Peyer's patch (tissue), 4 donors: Measurements from ENCODE around the gene SRRT. TPM values are rescaled to one million over a fixed set of nuclear protein-coding genes. Genes with fewer than 3 reads are reported as not detected.

Experiments
- DNase-seq, 3 donors: peaks; one replicate each; pipeline ENCODE4 v3.0.0-alpha.2; 2017 to 2019
- H3K27ac ChIP-seq, 4 donors: fragments of 200-600 bp; sonication (generic); one replicate each; pipeline ENCODE4 v1.5.1; 2016 to 2019
- H3K27me3 ChIP-seq, 2 donors: fragments of 200-600 bp; sonication (generic); one replicate each; pipeline ENCODE4 v1.5.1; 2019
- H3K36me3 ChIP-seq, 3 donors: fragments of 200-600 bp; sonication (generic); one replicate each; pipeline ENCODE4 v1.5.1; 2016 to 2019
- H3K4me1 ChIP-seq, 4 donors: fragments of 200-600 bp; sonication (generic); one replicate each; pipeline ENCODE4 v1.5.1; 2016 to 2019
- H3K4me3 ChIP-seq, 4 donors: fragments of 200-600 bp; sonication (generic); 1 replicate in 3 of 4; 2 replicates in 1 of 4; pipeline ENCODE4 v1.5.1; 2016 to 2019; ENCODE audit warnings: mild to moderate bottlenecking in 1 of 4
- H3K9me3 ChIP-seq, 4 donors: fragments of 200-600 bp; sonication (generic); one replicate each; pipeline ENCODE4 v1.5.1; 2016 to 2019; ENCODE audit warnings: mild to moderate bottlenecking in 1 of 4
- CTCF ChIP-seq, 6 experiments: fragments of 450-650 bp in 4 of 6; fragments of 200-600 bp in 2 of 6; sonication (generic) in 1 of 6; IDR thresholded peaks; one replicate each; pipeline ENCODE4 v1.5.1; 2017 to 2019; ENCODE audit warnings: antibody characterized with exemption in 6 of 6, mild to moderate bottlenecking in 3 of 6, moderate library complexity in 1 of 6
- POLR2A ChIP-seq, 2 donors: fragments of 450-650 bp; IDR thresholded peaks; one replicate each; pipeline ENCODE4 v1.5.1; 2017; ENCODE audit warnings: antibody characterized with exemption in 2 of 2, mild to moderate bottlenecking in 2 of 2, moderate library complexity in 2 of 2
- total RNA-seq, 4 donors: library from RNA; depleted of rRNA; stranded (reverse); fragments of >200 nt; gene quantifications; one replicate each; pipeline ENCODE4 v1.1.0, GENCODE V29; 2016

Gene SRRT
- total RNA-seq, 4 donors from 2014 or later, result 60.9 to 272 (median 113) TPM

GRCh38 chr7:100890653-100891567 lies 16.0 kb downstream of the SRRT start:
- H3K27ac ChIP-seq, result peak overlapping the region; percentile 82 to 92 (median 87)
- no peak for TF ChIP-seq CTCF (IDR thresholded peaks at IDR 0.05)
- no peak for TF ChIP-seq POLR2A (IDR thresholded peaks at IDR 0.05)
- peaks cover 0 to 27% (median 0%) of the 10 kb centered on the region in 3 donors for H3K36me3 ChIP-seq
- H3K9me3 ChIP-seq, result no peaks in the 10 kb centered on the region
- H3K4me1 ChIP-seq, result peaks cover 7 to 59% (median 43%) of the 10 kb centered on the region in 4 donors
- peaks cover 0 to 8% of the 10 kb centered on the region in 2 donors for H3K27me3 ChIP-seq
- H3K4me3 ChIP-seq, result peak overlapping the region; percentile 57 to 78 (median 66)
- no peak for DNase-seq

DNA sequence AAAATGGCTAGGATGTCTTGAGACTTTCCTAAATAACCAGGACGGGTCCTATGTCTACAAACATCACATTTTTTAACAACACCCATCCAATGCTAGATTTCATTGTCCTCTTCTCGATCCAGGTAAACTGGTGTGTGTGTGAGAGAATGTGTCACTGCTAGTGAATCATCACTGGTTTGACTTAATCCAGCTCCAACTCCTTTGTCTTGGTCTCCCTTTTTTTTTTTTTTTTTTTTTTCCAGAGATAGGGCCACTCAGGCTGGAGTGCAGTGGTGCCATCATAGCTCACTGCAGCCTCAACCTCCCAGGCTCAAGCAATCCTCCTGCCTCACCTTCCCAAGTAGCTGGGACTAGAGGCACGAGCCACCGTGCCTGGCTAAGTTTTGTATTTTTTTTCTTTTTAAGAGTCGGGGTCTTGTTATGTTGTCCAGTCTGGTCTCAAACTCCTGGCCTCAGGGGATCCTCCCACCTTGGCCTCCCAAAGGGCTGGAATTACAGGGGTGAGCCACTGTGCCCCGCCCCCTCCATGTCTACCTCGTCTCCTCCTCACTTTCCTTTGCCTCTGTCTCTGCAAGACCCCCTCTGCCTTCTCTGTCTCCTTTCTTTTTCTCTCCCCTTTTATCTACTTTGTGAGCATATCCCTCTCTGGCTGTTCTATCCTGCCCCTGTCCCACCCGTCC lies 16.8 kb downstream of the SRRT start:
- H3K27me3 ChIP-seq, result peaks cover 0 to 16% of the 10 kb centered on the region in 2 donors
- no peak overlapping the region for H3K27ac ChIP-seq
- no peak for DNase-seq
- H3K4me1 ChIP-seq, result peaks cover 7 to 67% (median 48%) of the 10 kb centered on the region in 4 donors
- no peak overlapping the region for H3K4me3 ChIP-seq
- H3K36me3 ChIP-seq, result peaks cover 0 to 19% (median 0%) of the 10 kb centered on the region in 3 donors
- H3K9me3 ChIP-seq, result no peaks in the 10 kb centered on the region
- TF ChIP-seq POLR2A (IDR thresholded peaks at IDR 0.05), result no peak
- no peak for TF ChIP-seq CTCF (IDR thresholded peaks at IDR 0.05)

- Histone ChIP-seq H3K27me3 (peaks cover 0 to 16% of the 10 kb centered on the region in 2 donors), H3K4me3 (no peak overlapping the region), H3K4me1 (peaks cover 7 to 66% (median 42%) of the 10 kb centered on the region in 4 donors), H3K27ac (no peak overlapping the region), H3K36me3 (peaks cover 0 to 10% (median 0%) of the 10 kb centered on the region in 3 donors), H3K9me3 (no peaks in the 10 kb centered on the region)
- no peak for DNase-seq
- TF ChIP-seq POLR2A (IDR thresholded peaks at IDR 0.05) (no peak), CTCF (IDR thresholded peaks at IDR 0.05) (no peak)
These were observed 17.7 kb downstream of the SRRT start for GRCh38 chr7:100892364-100893317.

GRCh38 chr7:100893318-100893895 lies 18.5 kb downstream of the SRRT start:
- peaks cover 0 to 2% (median 0%) of the 10 kb centered on the region in 3 donors for H3K36me3 ChIP-seq
- H3K4me1 ChIP-seq, result peaks cover 7 to 63% (median 36%) of the 10 kb centered on the region in 4 donors
- no peak overlapping the region for H3K27ac ChIP-seq
- no peak overlapping the region for H3K4me3 ChIP-seq
- TF ChIP-seq CTCF (IDR thresholded peaks at IDR 0.05), result no peak
- no peak for TF ChIP-seq POLR2A (IDR thresholded peaks at IDR 0.05)
- H3K9me3 ChIP-seq, result no peaks in the 10 kb centered on the region
- H3K27me3 ChIP-seq, result peaks cover 0 to 16% of the 10 kb centered on the region in 2 donors
- no peak for DNase-seq
